Ishikawa (cell line): ENCODE data around the gene HLCS.

Experiments used
- CEBPB ChIP-seq: IDR thresholded peaks from 2 replicates; pipeline ENCODE4 v1.6.1; 2012
- CREB1 ChIP-seq: IDR thresholded peaks from 2 replicates; pipeline ENCODE4 v1.6.1; 2012; ENCODE audit warnings: low read depth
- EGR1 ChIP-seq: IDR thresholded peaks from 2 replicates; pipeline ENCODE4 v1.6.1; 2012
- EP300 ChIP-seq: IDR thresholded peaks from 2 replicates; pipeline ENCODE4 v1.6.1; 2012; ENCODE audit warnings: borderline replicate concordance
- FOXM1 ChIP-seq: IDR thresholded peaks from 2 replicates; pipeline ENCODE4 v1.6.1; 2012; ENCODE audit warnings: low read depth, borderline replicate concordance
- MAX ChIP-seq: IDR thresholded peaks from 2 replicates; pipeline ENCODE4 v1.6.1; 2012
- NFIC ChIP-seq: IDR thresholded peaks from 2 replicates; pipeline ENCODE4 v1.6.1; 2012
- RAD21 ChIP-seq: IDR thresholded peaks from 2 replicates; pipeline ENCODE4 v1.6.1; 2012; ENCODE audit warnings: low read depth
- REST ChIP-seq: IDR thresholded peaks from 2 replicates; pipeline ENCODE4 v1.6.1; 2012; ENCODE audit warnings: low read depth, mild to moderate bottlenecking
- TAF1 ChIP-seq: IDR thresholded peaks from 2 replicates; pipeline ENCODE4 v1.6.1; 2012; ENCODE audit warnings: low read depth, mild to moderate bottlenecking
- TCF12 ChIP-seq: IDR thresholded peaks from 2 replicates; pipeline ENCODE4 v1.6.1; 2012; ENCODE audit warnings: low read depth
- TEAD4 ChIP-seq: IDR thresholded peaks from 2 replicates; pipeline ENCODE4 v1.6.1; 2012
- USF1 ChIP-seq: IDR thresholded peaks from 2 replicates; pipeline ENCODE4 v1.6.1; 2012
- YY1 ChIP-seq: IDR thresholded peaks from 2 replicates; pipeline ENCODE4 v1.6.1; 2012; ENCODE audit warnings: low read depth
- ZBTB7A ChIP-seq: IDR thresholded peaks from 2 replicates; pipeline ENCODE4 v1.6.1; 2012; ENCODE audit warnings: low read depth

HLCS gene

GRCh38 chr21:36989699-36990507 lies 23.4 kb upstream of the HLCS start:
- peak; percentile 23; the same call in 1 of the 2 replicates for TF ChIP-seq NFIC
- TF ChIP-seq REST = no peak
- TF ChIP-seq MAX = peak; percentile 93; the same call in 1 of the 2 replicates
- no peak; the same call in 1 of the 2 replicates for TF ChIP-seq TCF12
- TF ChIP-seq RAD21 = peak; percentile 40; the same call in 1 of the 2 replicates
- no peak for TF ChIP-seq CREB1
- TF ChIP-seq YY1 = peak; percentile 77
- TF ChIP-seq CEBPB = no peak
- peak; percentile 8; the same call in 1 of the 2 replicates for TF ChIP-seq TEAD4
- peak; percentile 56; the same call in 1 of the 2 replicates for TF ChIP-seq TAF1
- TF ChIP-seq ZBTB7A = no peak
- no peak for TF ChIP-seq USF1
- no peak for TF ChIP-seq EP300
- peak; percentile 91 for TF ChIP-seq EGR1
- TF ChIP-seq FOXM1 = no peak

GRCh38 chr21:36988536-36988935 lies 22.1 kb upstream of the HLCS start:
- no peak for TF ChIP-seq CEBPB
- no peak for TF ChIP-seq CREB1
- TF ChIP-seq TAF1 = no peak
- no peak for TF ChIP-seq REST
- no peak for TF ChIP-seq ZBTB7A
- TF ChIP-seq USF1 = no peak
- TF ChIP-seq TCF12 = no peak
- TF ChIP-seq MAX = no peak
- no peak for TF ChIP-seq RAD21
- TF ChIP-seq EGR1 = no peak
- TF ChIP-seq EP300 = no peak
- no peak for TF ChIP-seq TEAD4
- no peak for TF ChIP-seq FOXM1
- TF ChIP-seq YY1 = no peak
- TF ChIP-seq NFIC = no peak

- no peak for TF ChIP-seq TAF1
- TF ChIP-seq TEAD4 = no peak
- no peak for TF ChIP-seq FOXM1
- TF ChIP-seq YY1 = no peak
- no peak for TF ChIP-seq USF1
- TF ChIP-seq MAX = no peak
- TF ChIP-seq CREB1 = no peak
- TF ChIP-seq CEBPB = no peak
- TF ChIP-seq NFIC = no peak
- no peak for TF ChIP-seq REST
- no peak for TF ChIP-seq EGR1
- no peak for TF ChIP-seq ZBTB7A
- no peak for TF ChIP-seq EP300
- TF ChIP-seq RAD21 = no peak
- TF ChIP-seq TCF12 = no peak
Measured at GRCh38 chr21:36987845-36988244, 21.4 kb upstream of the HLCS start.
